ENCODE measurements around the gene NMNAT2. TPM values are rescaled to one million over a fixed set of nuclear protein-coding genes. Genes with fewer than 3 reads are reported as not detected.

NMNAT2 gene
- total and polyA plus RNA-seq, 2 of the 8 experiments (the other 6 are each of a cell fraction or from before 2014, with no cell fraction given): 6.5 to 20.9 TPM

DNA sequence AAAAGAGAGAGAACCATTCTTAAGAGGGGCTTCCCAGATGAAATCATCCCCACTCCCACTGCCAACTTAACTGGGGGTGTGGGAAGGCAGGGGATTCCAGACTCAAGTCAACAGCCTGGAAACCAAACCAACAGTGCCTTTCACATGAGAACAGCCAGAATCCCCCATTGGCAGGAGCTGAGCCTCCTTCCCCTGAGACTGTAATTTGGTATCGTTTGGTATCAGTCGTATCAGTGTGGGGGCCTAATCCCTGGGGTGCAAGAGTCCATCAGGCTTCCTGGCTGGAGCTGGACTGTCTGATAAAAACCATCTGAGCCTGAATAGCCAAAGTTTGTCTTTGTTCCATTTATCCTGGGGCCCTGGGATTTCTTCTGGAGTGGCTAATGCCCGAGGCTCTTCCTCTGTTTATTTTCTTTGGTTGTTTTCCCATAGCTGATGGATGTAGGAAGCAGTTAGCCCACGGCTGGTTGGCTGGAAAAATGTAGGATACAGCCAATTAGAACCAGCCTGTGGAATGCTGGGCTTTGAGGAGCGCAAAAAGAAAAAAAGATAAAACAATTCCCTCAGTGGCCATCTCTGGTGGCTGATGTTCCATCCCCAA is 147.5 kb downstream of the NMNAT2 start (continued):
- no peak for TF ChIP-seq KDM4A (IDR thresholded peaks at IDR 0.05; ENCODE audit: low read depth, low read length, severe bottlenecking)
- TF ChIP-seq CHD1 (IDR thresholded peaks at IDR 0.05; ENCODE audit: low read depth, low read length): no peak
- TF ChIP-seq, protein P1, sequence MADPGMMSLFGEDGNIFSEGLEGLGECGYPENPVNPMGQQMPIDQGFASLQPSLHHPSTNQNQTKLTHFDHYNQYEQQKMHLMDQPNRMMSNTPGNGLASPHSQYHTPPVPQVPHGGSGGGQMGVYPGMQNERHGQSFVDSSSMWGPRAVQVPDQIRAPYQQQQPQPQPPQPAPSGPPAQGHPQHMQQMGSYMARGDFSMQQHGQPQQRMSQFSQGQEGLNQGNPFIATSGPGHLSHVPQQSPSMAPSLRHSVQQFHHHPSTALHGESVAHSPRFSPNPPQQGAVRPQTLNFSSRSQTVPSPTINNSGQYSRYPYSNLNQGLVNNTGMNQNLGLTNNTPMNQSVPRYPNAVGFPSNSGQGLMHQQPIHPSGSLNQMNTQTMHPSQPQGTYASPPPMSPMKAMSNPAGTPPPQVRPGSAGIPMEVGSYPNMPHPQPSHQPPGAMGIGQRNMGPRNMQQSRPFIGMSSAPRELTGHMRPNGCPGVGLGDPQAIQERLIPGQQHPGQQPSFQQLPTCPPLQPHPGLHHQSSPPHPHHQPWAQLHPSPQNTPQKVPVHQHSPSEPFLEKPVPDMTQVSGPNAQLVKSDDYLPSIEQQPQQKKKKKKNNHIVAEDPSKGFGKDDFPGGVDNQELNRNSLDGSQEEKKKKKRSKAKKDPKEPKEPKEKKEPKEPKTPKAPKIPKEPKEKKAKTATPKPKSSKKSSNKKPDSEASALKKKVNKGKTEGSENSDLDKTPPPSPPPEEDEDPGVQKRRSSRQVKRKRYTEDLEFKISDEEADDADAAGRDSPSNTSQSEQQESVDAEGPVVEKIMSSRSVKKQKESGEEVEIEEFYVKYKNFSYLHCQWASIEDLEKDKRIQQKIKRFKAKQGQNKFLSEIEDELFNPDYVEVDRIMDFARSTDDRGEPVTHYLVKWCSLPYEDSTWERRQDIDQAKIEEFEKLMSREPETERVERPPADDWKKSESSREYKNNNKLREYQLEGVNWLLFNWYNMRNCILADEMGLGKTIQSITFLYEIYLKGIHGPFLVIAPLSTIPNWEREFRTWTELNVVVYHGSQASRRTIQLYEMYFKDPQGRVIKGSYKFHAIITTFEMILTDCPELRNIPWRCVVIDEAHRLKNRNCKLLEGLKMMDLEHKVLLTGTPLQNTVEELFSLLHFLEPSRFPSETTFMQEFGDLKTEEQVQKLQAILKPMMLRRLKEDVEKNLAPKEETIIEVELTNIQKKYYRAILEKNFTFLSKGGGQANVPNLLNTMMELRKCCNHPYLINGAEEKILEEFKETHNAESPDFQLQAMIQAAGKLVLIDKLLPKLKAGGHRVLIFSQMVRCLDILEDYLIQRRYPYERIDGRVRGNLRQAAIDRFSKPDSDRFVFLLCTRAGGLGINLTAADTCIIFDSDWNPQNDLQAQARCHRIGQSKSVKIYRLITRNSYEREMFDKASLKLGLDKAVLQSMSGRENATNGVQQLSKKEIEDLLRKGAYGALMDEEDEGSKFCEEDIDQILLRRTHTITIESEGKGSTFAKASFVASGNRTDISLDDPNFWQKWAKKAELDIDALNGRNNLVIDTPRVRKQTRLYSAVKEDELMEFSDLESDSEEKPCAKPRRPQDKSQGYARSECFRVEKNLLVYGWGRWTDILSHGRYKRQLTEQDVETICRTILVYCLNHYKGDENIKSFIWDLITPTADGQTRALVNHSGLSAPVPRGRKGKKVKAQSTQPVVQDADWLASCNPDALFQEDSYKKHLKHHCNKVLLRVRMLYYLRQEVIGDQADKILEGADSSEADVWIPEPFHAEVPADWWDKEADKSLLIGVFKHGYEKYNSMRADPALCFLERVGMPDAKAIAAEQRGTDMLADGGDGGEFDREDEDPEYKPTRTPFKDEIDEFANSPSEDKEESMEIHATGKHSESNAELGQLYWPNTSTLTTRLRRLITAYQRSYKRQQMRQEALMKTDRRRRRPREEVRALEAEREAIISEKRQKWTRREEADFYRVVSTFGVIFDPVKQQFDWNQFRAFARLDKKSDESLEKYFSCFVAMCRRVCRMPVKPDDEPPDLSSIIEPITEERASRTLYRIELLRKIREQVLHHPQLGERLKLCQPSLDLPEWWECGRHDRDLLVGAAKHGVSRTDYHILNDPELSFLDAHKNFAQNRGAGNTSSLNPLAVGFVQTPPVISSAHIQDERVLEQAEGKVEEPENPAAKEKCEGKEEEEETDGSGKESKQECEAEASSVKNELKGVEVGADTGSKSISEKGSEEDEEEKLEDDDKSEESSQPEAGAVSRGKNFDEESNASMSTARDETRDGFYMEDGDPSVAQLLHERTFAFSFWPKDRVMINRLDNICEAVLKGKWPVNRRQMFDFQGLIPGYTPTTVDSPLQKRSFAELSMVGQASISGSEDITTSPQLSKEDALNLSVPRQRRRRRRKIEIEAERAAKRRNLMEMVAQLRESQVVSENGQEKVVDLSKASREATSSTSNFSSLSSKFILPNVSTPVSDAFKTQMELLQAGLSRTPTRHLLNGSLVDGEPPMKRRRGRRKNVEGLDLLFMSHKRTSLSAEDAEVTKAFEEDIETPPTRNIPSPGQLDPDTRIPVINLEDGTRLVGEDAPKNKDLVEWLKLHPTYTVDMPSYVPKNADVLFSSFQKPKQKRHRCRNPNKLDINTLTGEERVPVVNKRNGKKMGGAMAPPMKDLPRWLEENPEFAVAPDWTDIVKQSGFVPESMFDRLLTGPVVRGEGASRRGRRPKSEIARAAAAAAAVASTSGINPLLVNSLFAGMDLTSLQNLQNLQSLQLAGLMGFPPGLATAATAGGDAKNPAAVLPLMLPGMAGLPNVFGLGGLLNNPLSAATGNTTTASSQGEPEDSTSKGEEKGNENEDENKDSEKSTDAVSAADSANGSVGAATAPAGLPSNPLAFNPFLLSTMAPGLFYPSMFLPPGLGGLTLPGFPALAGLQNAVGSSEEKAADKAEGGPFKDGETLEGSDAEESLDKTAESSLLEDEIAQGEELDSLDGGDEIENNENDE (IDR thresholded peaks at IDR 0.05; ENCODE audit: insufficient replicate concordance, low read length): no peak
